ENCODE measurements around the gene RPS3. TPM values are rescaled to one million over a fixed set of nuclear protein-coding genes. Genes with fewer than 3 reads are reported as not detected.
"Not testable (repeated sequence)": the region's sequence is repeated elsewhere in the genome, so short reads cannot be mapped to it uniquely, and the experiment has no call there.

RPS3 gene
- total RNA-seq, 1 donor from 2014 or later, result 1,354 TPM

GRCh38 chr11:75378776-75379175, 20.5 kb upstream of the RPS3 start:
- not testable (repeated sequence) for FAIRE-seq

DNA sequence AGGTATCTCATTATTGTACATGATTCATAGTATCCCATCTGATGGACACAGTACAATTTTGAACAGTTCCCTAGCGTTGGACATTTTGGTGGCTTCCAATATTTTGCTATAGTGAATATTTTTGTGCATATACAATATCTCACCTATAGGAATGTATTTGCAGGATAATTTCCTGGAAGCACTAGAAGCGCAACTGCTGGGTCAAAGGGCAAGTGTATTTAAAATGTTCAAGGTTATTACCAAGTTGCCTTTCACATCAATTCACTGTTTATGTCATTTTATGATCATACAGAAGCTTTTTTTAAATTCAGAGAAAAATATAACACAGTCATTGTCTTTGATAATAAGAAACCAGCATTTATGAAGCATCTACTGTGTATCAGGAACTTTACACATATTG, 19.1 kb upstream of the RPS3 start:
- FAIRE-seq (no peak), DNase-seq (ENCODE audit: low spot score in 2 of 2) (no peak)

More at GRCh38 chr11:75378776-75379175, 20.5 kb upstream of the RPS3 start:
- not testable (repeated sequence) for DNase-seq (ENCODE audit: low spot score in 2 of 2)

DNA sequence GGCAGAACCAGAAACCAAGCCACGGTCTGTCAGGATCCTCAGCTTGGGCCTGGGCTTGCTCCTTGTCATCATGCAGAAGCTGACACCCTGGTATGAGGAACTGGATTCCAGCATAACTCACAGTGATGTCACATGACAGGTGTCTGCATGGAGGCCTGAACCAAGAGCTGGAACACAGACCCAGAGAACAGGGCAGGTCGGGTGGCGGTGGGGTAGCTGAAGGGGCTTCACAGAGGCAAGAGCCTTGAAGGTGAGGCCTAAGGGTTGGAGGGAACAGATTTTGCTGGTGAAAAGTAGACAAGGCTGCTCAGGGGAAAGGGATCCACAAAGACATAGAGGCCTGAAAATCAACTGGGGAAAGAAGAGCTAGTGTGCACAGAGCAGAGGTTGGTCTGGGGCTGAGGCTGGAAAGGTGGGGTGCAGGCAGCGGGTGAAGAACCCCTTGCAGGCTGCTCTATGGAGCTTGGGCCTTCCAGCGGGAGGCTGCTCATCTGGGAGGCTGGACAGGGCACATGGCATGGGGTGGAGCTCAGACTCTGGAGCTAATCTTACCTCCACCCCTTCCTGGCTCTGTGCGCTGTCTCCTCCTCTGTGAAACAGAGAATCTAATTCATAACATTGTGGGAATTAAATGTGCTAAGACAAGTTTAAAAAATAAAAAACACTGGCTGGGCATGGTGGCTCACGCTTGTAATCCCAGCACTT, 18.4 kb upstream of the RPS3 start:
- DNase-seq (ENCODE audit: low spot score in 2 of 2) (no peak), FAIRE-seq (no peak)

DNA sequence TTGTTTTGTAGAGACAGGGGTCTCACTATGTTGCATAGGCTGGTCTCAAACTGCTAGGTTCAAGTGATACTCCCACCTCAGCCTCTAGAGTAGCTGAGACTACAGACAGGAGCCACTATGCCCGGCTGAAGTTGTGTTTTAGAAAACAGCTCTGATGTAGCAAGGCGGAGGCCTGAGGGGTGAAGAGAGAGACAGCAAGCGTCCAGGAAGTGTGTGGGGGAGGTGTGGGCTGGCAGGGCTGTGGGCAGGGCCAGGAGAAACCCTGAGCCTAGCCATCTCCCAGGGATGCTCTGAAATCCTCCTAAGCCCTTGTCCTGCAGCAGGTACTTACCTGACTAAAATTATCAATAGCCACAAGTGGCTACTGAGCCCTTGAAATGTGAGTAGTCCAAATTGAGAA, 16.1 kb upstream of the RPS3 start:
- no peak for DNase-seq (ENCODE audit: low spot score in 2 of 2)
- no peak for FAIRE-seq

DNA sequence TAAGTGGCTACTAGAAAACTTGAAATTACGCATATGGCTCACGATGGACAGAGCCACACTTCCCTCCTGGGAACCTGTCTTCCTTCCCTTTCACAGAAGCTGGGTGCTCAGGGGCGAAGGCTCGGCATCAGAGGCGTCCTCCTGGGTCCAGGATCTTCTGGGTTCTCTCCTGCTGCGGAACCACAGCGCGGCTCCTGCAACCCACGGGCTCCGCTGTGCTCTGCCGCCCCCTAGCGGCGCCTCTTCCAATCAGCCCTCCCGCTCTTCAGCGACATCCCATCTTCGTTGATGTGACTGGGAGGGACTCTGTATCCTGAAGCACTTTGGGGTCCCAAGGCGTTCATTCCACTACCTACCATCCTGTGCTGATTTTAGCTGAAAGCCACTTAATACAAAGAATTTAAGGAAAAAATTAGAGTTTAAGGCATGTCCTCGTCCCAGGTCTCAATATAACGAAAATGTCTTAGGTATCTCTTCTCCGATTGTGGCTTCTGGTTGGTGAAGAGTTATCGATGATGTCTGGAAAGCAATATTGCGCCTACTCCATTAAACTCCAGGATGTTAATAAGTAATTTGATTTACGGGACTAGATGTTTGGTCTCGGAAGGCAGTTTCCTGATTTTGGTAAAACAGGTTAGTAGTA, 14.8 kb upstream of the RPS3 start:
- DNase-seq (ENCODE audit: low spot score in 2 of 2) (peak; percentile 80 to 86), FAIRE-seq (no peak)

DNA sequence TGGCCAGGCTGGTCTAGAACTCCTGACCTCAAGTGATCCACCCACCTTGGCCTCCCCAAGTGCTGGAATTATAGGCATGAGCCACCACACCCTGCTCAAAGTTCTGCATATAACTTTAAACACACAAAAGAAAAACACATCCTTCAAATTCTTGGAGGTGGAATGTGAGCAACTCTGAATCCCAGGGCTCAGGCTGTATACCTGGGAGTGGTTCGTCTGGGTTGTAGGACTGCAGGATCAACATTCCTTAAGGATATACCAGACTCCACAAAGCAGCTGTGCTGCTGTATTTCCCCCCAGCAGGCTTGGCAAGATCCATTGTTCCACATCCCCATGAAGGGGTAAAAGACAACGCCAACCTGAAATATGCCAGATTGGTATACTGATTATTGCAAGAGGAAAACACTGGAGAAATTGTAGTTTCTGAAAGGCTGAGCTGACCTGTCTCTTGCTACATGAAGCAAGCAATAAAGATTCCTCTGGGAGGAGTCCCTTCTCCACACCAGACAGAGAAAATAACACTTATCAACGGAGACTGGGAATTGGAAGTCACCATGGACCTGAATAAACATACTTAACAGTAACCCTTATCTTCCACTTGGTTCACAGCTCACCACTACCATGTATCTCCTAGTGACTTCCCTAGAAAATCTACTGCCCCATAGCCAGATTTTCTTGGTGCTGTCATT, 12.2 kb upstream of the RPS3 start:
- no peak for FAIRE-seq
- DNase-seq (ENCODE audit: low spot score in 2 of 2), result no peak

- FAIRE-seq (no peak), DNase-seq (ENCODE audit: low spot score in 2 of 2) (no peak)
Measured at GRCh38 chr11:75387736-75388294, 11.5 kb upstream of the RPS3 start.

- FAIRE-seq (no peak), DNase-seq (ENCODE audit: low spot score in 2 of 2) (peak; percentile 56 to 75)
Measured at GRCh38 chr11:75388386-75389275, 10.7 kb upstream of the RPS3 start.

DNA sequence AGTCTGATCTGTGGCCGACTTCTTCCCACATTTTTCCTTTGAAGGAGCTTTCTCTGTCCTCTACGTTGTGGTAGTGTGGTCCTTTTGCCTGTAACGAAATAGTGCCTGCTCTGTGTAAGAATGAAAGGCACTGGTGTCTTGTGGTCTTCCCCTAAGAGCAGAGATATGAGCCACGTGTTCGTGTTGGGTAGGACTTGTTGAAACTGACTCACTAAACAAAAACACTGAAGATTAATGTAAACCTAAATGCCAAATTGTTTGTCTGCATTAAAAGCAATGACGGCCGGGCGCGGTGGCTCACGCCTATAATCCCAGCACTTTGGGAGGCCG, 10.1 kb upstream of the RPS3 start:
- FAIRE-seq (no peak), DNase-seq (ENCODE audit: low spot score in 2 of 2) (no peak)

- no peak for FAIRE-seq
Measured at GRCh38 chr11:75389925-75390324, 9.4 kb upstream of the RPS3 start.

GRCh38 chr11:75394085-75394840, 5.1 kb upstream of the RPS3 start:
- DNase-seq (ENCODE audit: low spot score in 2 of 2), result no peak
- no peak for FAIRE-seq

More at GRCh38 chr11:75389925-75390324, 9.4 kb upstream of the RPS3 start:
- DNase-seq (ENCODE audit: low spot score in 2 of 2), result no peak

- DNase-seq (ENCODE audit: low spot score in 2 of 2), result no peak
Measured at GRCh38 chr11:75398906-75399305, 412 bp upstream of the RPS3 start.

DNA sequence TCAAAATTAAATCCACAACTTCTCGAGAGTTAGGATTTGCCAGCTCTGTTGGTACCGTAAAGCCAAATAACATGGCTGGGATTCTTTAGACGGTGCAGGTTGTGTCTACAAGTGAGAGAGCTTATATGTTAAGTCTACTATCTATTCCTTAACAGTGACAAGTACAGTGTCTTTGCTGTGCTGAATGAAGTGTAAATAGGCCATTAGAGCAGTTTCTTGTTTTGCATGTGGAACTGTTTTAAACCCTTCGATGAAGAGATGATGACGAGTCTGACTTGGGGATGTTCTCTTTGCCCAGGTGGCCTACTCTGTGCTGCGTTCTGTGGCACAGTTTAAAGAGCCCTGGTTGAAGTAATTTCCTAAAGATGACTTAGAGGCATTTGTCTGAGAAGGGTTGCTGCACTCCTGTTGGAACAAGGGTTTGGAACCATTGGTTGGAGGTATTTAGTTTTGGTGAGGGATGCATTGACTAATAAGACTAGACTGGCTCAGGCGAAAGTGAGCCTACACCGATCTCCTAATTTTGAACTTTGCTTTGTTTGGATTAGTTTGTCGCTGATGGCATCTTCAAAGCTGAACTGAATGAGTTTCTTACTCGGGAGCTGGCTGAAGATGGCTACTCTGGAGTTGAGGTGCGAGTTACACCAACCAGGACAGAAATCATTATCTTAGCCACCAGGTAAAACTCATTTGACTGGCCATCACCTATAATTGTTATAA, 988 bp downstream of the RPS3 start:
- no peak for DNase-seq (ENCODE audit: low spot score in 2 of 2)
- FAIRE-seq, result no peak

More at GRCh38 chr11:75398906-75399305, 412 bp upstream of the RPS3 start:
- no peak for FAIRE-seq

- no peak for DNase-seq (ENCODE audit: low spot score in 2 of 2)
- FAIRE-seq, result no peak
Measured at GRCh38 chr11:75402002-75402773, 2.9 kb downstream of the RPS3 start.

DNA sequence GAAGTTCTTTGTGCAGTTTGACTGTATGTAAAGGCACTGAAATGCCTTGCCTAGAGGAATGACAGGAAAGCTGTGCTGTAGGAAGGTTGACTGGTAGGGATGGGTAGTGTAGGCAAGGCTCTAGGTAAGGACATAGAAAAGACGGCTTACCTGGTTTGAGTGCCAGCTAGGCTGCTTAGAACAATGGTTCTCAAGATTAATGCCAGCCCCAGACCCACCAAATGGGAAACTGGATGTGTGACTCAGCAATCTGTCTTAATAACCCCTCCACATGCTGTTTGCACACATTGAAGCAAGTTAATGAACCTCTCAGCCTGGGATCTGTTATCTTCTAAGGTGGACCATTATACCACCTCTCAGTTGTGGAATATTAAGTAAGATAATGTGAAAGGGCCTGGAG, 3.7 kb downstream of the RPS3 start:
- DNase-seq (ENCODE audit: low spot score in 2 of 2), result no peak
- no peak for FAIRE-seq

DNA sequence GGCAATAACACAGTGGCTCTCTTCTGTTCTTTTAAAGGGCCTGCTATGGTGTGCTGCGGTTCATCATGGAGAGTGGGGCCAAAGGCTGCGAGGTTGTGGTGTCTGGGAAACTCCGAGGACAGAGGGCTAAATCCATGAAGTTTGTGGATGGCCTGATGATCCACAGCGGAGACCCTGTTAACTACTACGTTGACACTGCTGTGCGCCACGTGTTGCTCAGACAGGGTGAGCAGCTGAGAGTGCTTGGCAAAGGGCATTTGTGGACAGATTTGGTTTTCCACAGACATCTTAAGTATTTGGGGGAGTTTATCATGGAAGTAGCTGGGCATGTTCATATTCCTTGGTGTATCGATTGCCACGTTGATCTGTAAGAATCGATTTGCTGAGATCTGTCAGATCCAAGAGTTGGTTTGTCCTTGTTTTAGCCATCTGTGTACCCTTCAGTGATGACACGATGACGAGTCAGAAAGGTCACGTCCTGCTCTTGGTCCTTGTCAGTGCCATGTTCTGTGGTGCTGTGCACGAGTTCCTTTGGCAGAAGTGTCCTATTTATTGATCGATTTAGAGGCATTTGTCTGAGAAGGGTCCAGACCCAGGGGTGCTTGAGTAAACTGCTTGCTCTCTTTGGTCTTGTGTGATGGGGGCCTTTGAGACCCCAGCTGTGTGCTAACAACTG, 4.8 kb downstream of the RPS3 start:
- FAIRE-seq (no peak), DNase-seq (ENCODE audit: low spot score in 2 of 2) (no peak)

- no peak for FAIRE-seq
- DNase-seq (ENCODE audit: low spot score in 2 of 2), result no peak
Measured at GRCh38 chr11:75406338-75406777, 7.0 kb downstream of the RPS3 start.

GRCh38 chr11:75408957-75409219, 9.6 kb downstream of the RPS3 start:
- FAIRE-seq, result no peak
- DNase-seq (ENCODE audit: low spot score in 2 of 2), result no peak

All from frontal cortex (tissue), 4 donors.